Smooth muscle cell (in vitro differentiated cells): ENCODE measurements around the gene EXD2. TPM values are rescaled to one million over a fixed set of nuclear protein-coding genes. Genes with fewer than 3 reads are reported as not detected.

Experiments used
- DNase-seq: peaks from one replicate; lab custom pipeline; 2025; ENCODE audit not compliant: unreplicated experiment; lab: John Stamatoyannopoulos, UW
- H2AFZ ChIP-seq: fragments of 200-600 bp; sonication (generic); 2 replicates; pipeline ENCODE4 v1.6.0; 2016; ENCODE audit warnings: antibody characterized with exemption, low read depth, mild to moderate bottlenecking
- H3F3A ChIP-seq: fragments of 200-600 bp; sonication (generic); 2 replicates; pipeline ENCODE4 v1.6.0; 2017; ENCODE audit warnings: antibody characterized with exemption, low read depth
- H3K27ac ChIP-seq: fragments of 200-600 bp; sonication (generic); 2 replicates; pipeline ENCODE4 v1.5.1; 2016; ENCODE audit warnings: low read depth, mild to moderate bottlenecking
- H3K27me3 ChIP-seq: fragments of 200-600 bp; sonication (generic); 2 replicates; pipeline ENCODE4 v1.6.1; 2016; ENCODE audit warnings: low read depth, mild to moderate bottlenecking
- H3K36me3 ChIP-seq: fragments of 200-600 bp; sonication (generic); 2 replicates; pipeline ENCODE4 v1.5.1; 2016; ENCODE audit warnings: low read depth
- H3K4me1 ChIP-seq: fragments of 200-600 bp; sonication (generic); 2 replicates; pipeline ENCODE4 v1.5.1; 2016; ENCODE audit warnings: low read depth
- H3K4me2 ChIP-seq: fragments of 200-600 bp; sonication (generic); 2 replicates; pipeline ENCODE4 v1.6.0; 2016; ENCODE audit warnings: mild to moderate bottlenecking
- H3K4me3 ChIP-seq: fragments of 200-600 bp; sonication (generic); 2 replicates; pipeline ENCODE4 v1.5.1; 2016; ENCODE audit warnings: mild to moderate bottlenecking
- H3K79me2 ChIP-seq: fragments of 200-600 bp; sonication (generic); 2 replicates; pipeline ENCODE4 v1.6.0; 2016; ENCODE audit warnings: low read depth, mild to moderate bottlenecking
- H3K9ac ChIP-seq: fragments of 200-600 bp; sonication (generic); 2 replicates; pipeline ENCODE4 v1.6.0; 2016; ENCODE audit warnings: low read depth
- H3K9me3 ChIP-seq: fragments of 200-600 bp; sonication (generic); replicated peaks from 2 replicates; pipeline ENCODE4 v1.5.1; 2016; ENCODE audit warnings: low read depth
- H4K20me1 ChIP-seq: fragments of 200-600 bp; sonication (generic); 2 replicates; pipeline ENCODE4 v1.6.0; 2016; ENCODE audit warnings: low read depth
- WGBS: methylation state at CpG from one replicate; pipeline ENCODE4 v1.1.7; 2016; ENCODE audit warnings: low lambda C conversion rate; 5-methylcytosine and 5-hydroxymethylcytosine counted together
- polyA plus RNA-seq: library from polyadenylated mRNA; unstranded; fragments of >200 nt; fragmentation: Nextera tagmentation; extraction: Ambion mirVana; gene quantifications from 2 replicates; pipeline ENCODE4 v1.2.1, GENCODE V29; 2016
- total RNA-seq: library from RNA; depleted of rRNA; stranded (reverse); fragments of >200 nt; gene quantifications from 2 replicates; pipeline ENCODE4 v1.2.3, GENCODE V29; 2014
- TF ChIP-seq, protein P1 (sequence below): fragments of 200-600 bp; sonication (generic); IDR thresholded peaks from 2 replicates; pipeline ENCODE4 v1.5.1; 2017; ENCODE audit warnings: borderline replicate concordance, mild to moderate bottlenecking, antibody characterized with exemption; ENCODE audit not compliant: insufficient read depth, poor library complexity, severe bottlenecking

Gene EXD2
- total and polyA plus RNA-seq, 2 experiments from 2014 or later = 12.0 to 12.5 TPM

GRCh38 chr14:69224946-69225345 is 33.6 kb downstream of the EXD2 start:
- no peaks in the 10 kb centered on the region for H4K20me1 ChIP-seq
- H3K4me1 ChIP-seq = no peaks in the 10 kb centered on the region
- WGBS = 96% methylated on average over 4 of the region's 4 CpGs
- H3K36me3 ChIP-seq = no peaks in the 10 kb centered on the region
- DNase-seq = no peak
- no peaks in the 10 kb centered on the region for H3F3A ChIP-seq
- TF ChIP-seq, protein P1, sequence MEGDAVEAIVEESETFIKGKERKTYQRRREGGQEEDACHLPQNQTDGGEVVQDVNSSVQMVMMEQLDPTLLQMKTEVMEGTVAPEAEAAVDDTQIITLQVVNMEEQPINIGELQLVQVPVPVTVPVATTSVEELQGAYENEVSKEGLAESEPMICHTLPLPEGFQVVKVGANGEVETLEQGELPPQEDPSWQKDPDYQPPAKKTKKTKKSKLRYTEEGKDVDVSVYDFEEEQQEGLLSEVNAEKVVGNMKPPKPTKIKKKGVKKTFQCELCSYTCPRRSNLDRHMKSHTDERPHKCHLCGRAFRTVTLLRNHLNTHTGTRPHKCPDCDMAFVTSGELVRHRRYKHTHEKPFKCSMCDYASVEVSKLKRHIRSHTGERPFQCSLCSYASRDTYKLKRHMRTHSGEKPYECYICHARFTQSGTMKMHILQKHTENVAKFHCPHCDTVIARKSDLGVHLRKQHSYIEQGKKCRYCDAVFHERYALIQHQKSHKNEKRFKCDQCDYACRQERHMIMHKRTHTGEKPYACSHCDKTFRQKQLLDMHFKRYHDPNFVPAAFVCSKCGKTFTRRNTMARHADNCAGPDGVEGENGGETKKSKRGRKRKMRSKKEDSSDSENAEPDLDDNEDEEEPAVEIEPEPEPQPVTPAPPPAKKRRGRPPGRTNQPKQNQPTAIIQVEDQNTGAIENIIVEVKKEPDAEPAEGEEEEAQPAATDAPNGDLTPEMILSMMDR = no peak
- H3K4me3 ChIP-seq = no peak overlapping the region
- no peak overlapping the region for H3K9ac ChIP-seq
- H3K4me2 ChIP-seq = no peak overlapping the region
- no peaks in the 10 kb centered on the region for H3K79me2 ChIP-seq
- H3K27me3 ChIP-seq = no peaks in the 10 kb centered on the region
- no peak overlapping the region for H3K27ac ChIP-seq
- no peaks in the 10 kb centered on the region for H3K9me3 ChIP-seq
- H2AFZ ChIP-seq = no peak overlapping the region

DNA sequence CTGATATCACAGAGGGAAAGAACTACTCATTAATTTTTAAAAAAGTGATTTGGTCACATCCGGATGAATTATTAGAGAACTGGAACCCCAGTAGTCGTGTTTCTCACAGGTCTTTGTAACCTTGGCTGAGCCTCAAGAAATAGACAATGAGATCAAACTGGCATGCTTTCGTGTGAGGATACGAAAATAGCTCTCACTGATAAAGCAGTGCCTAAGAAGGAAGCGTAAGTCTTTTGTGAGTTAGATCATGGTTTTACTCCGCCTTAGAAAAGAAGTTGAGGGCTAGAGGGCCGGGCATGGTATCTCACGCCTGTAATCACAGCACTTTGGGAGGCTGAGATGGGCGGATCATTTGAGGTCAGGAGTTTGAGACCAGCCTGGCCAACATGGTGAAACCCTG is 34.9 kb downstream of the EXD2 start:
- Histone ChIP-seq H3K36me3 (no peaks in the 10 kb centered on the region), H3K9me3 (no peaks in the 10 kb centered on the region), H2AFZ (no peak overlapping the region), H3K9ac (no peak overlapping the region), H3K4me2 (no peak overlapping the region), H3K4me3 (no peak overlapping the region), H3F3A (no peaks in the 10 kb centered on the region), H3K79me2 (no peaks in the 10 kb centered on the region), H4K20me1 (no peaks in the 10 kb centered on the region), H3K4me1 (no peaks in the 10 kb centered on the region), H3K27ac (no peak overlapping the region), H3K27me3 (no peaks in the 10 kb centered on the region)
- TF ChIP-seq, protein P1 = no peak
- WGBS = 68% methylated on average over 9 of the region's 9 CpGs
- no peak for DNase-seq

DNA sequence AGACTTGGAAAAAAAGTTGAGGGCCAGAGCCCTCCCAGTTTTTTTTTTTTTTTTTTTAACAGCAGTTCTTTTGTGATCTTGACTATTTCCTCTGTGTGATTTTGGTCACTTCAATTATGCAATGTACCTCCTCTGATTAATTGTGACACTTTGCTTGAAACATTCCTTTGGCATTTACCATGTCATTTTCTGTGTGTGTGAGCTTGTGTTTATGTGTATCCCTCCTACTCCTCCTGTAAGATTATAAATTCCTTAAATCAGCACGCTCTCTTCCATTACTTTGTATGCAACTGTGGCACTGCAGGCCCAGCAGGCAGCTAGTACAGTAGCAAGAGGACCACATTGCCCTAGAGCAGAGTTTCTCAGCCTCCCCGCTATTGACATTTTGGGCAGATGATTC is 35.4 kb downstream of the EXD2 start:
- H3K36me3 ChIP-seq = no peaks in the 10 kb centered on the region
- no peak overlapping the region for H3K27ac ChIP-seq
- whole genome bisulfite sequencing = 67% methylated on average over 2 of the region's 2 CpGs
- no peaks in the 10 kb centered on the region for H3K27me3 ChIP-seq
- no peaks in the 10 kb centered on the region for H3K4me1 ChIP-seq
- H2AFZ ChIP-seq = no peak overlapping the region
- H3K9me3 ChIP-seq = no peaks in the 10 kb centered on the region
- no peak overlapping the region for H3K4me3 ChIP-seq
- H3K4me2 ChIP-seq = no peak overlapping the region
- no peaks in the 10 kb centered on the region for H4K20me1 ChIP-seq
- DNase-seq = no peak
- no peaks in the 10 kb centered on the region for H3F3A ChIP-seq
- H3K79me2 ChIP-seq = no peaks in the 10 kb centered on the region
- H3K9ac ChIP-seq = no peak overlapping the region
- TF ChIP-seq, protein P1 = no peak

- no peaks in the 10 kb centered on the region for H3K79me2 ChIP-seq
- WGBS = 88% methylated on average over 2 of the region's 2 CpGs
- TF ChIP-seq, protein P1 = no peak
- no peak overlapping the region for H2AFZ ChIP-seq
- H3K4me3 ChIP-seq = no peak overlapping the region
- H4K20me1 ChIP-seq = no peaks in the 10 kb centered on the region
- H3K4me2 ChIP-seq = no peak overlapping the region
- H3K4me1 ChIP-seq = no peaks in the 10 kb centered on the region
- no peaks in the 10 kb centered on the region for H3K27me3 ChIP-seq
- H3F3A ChIP-seq = no peaks in the 10 kb centered on the region
- H3K9ac ChIP-seq = no peak overlapping the region
- no peak for DNase-seq
- H3K36me3 ChIP-seq = no peaks in the 10 kb centered on the region
- no peak overlapping the region for H3K27ac ChIP-seq
- no peaks in the 10 kb centered on the region for H3K9me3 ChIP-seq
Observed at GRCh38 chr14:69231486-69231885, 40.2 kb downstream of the EXD2 start.
